NCI-H1092 (cell line): Measurements from ENCODE around the gene SMIM10L1.

Experiments used
- DNase-seq: peaks from one replicate; lab custom pipeline; 2025; lab: John Stamatoyannopoulos, UW

SMIM10L1 gene

GRCh38 chr12:11186837-11187236 is 15.8 kb downstream of the SMIM10L1 start, which contains the start of gene TAS2R42:
Gene TAS2R42 (minus strand): TSS chr12:11186937. CDS start chr12:11186937, 0 bp downstream.
- DNase-seq, result no peak

- DNase-seq, result no peak
These were observed 31.8 kb downstream of the SMIM10L1 start for GRCh38 chr12:11202811-11203210.

DNA sequence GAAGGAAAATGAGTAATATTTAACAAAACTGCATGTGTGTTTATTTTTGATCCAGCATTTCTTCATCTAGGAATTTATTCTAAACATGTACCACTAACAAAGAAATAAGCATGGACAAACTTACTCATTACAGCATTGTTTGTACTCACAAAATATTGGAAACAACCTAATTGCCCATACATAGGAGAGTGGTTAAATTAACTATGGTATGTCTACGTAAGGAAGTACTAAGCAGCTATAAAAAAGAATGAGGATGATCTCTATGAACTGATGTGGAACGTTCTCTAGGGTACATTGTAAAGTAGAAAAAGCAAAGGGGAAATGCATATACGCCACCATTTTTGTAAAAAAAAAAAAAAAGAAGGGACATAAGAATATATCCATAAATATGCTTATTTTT is 33.2 kb downstream of the SMIM10L1 start:
- no peak for DNase-seq

DNA sequence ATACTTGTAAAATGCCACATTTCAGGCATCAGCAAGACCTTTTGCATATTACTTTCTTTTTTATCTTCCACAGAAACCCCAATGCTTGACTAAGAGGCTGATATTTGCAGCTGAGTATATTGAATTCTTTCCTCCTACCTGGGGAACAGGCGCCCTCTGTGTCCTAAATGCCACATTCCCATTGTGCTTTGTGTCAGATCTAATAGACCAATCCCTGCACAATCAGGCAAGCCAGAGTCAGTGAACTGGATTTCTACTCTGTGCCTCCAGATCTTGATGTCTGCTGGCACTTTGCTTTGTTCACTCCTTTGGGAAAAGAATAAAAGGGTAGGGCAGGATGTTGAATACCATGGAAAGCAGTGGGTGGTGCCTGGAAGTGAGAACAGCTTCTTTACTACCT is 38.1 kb downstream of the SMIM10L1 start:
- no peak for DNase-seq
